HUDEP-2 (cell line): ENCODE results near the gene FTCD.

Experiments used
- DNase-seq, 76 experiments: peaks; one replicate each; lab custom pipeline; 2025; ENCODE audit not compliant: unreplicated experiment in 76 of 76; lab: John Stamatoyannopoulos, UW

Gene FTCD, protein sequence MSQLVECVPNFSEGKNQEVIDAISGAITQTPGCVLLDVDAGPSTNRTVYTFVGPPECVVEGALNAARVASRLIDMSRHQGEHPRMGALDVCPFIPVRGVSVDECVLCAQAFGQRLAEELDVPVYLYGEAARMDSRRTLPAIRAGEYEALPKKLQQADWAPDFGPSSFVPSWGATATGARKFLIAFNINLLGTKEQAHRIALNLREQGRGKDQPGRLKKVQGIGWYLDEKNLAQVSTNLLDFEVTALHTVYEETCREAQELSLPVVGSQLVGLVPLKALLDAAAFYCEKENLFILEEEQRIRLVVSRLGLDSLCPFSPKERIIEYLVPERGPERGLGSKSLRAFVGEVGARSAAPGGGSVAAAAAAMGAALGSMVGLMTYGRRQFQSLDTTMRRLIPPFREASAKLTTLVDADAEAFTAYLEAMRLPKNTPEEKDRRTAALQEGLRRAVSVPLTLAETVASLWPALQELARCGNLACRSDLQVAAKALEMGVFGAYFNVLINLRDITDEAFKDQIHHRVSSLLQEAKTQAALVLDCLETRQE

GRCh38 chr21:46155514-46156377 is at the start of gene FTCD:
TSS of gene FTCD (minus strand) at chr21:46155579. CDS start at chr21:46155523, 56 bp downstream.
- DNase-seq: no peak

DNA sequence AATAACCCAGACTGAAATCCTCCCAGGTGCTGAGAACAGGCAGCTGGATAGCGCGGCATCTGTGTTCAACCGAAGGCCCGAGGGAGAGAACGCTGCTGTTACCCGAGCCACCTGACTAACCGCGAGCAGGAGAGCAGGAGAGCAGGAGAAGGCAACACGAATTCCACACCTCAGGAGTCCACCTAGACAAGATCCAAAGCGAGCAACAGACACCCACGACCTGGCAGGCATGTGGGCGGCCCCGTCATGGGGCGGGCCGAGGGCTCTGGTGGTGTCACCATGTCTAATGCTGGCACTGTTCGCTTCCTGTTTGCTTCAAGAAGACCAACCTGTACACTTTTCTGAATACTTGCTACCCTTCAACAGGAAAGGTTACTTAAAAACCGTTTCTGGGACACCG is 49.8 kb upstream of the FTCD start:
- no peak for DNase-seq

- no peak for DNase-seq
These were observed 47.8 kb upstream of the FTCD start for GRCh38 chr21:46203203-46203600.

GRCh38 chr21:46202592-46203202 is 47.3 kb upstream of the FTCD start:
- no peak for DNase-seq

GRCh38 chr21:46200877-46201803 is 45.8 kb upstream of the FTCD start:
- peak in 8 of 76 experiments; percentile 28 to 70 (median 42) for DNase-seq

DNA sequence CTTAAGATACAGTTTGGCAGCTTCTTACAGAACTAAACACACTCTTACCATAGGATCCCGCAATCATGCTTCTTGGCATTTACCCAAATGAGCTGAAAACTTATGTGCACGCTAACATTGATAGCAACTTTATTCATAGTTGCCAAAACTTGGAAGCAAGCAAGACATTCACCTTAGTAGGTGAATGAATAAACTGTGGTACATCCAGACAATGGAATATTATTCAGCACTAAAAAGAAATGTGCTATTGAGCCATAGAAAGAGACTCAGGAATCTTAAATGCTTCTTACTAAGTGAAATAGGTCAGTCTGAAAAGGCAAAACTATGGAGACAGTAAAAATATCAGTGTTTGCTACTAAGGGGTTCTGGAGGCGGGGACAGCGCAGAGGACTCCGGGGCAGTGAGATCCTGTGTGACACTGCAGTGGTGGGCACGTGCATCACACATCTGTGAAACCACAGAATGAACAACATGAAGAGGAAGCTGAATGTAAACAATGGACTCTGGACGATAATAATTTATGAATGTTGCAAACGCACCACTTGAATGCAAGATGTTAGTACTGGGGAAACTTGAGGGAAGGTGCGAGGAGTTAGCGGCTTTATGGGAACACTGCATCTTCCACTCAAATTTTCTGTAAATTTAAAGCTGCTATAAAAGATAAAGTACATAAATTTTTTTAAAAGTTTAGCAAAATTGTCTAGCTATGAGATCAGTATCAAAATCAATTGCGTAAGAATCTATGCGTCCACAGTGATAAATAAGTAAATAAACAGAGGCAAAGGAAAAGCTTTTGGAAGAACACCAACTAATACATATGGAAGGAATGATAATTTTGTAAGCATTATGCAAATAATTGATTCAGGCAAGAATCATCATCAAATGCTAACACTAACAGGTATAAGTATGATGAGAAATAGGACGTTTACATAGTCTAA is 44.3 kb upstream of the FTCD start:
- no peak for DNase-seq

DNA sequence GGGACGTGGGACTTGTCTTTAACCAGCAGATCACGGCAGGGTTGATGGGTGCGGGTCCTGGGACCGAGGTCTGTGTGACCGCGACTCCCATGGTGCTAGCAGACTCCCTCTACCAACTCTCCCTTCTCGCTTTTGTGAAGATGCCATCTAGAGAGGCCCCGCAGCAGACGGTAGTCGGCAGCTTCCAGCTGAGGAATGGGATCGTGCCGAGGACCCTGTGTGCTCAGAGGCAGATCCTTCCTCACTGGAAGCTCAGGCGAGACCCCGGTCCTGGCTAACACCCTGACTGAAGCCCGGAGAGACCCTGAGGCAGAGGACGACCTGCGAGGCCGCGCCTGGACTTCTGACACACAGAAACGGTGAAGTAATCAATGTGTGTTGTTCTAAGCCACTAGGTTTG is 41.4 kb upstream of the FTCD start:
- DNase-seq: no peak

GRCh38 chr21:46195595-46196195 is 40.3 kb upstream of the FTCD start:
- DNase-seq: no peak

- no peak for DNase-seq
These were observed 39.3 kb upstream of the FTCD start for GRCh38 chr21:46194374-46195334.

DNA sequence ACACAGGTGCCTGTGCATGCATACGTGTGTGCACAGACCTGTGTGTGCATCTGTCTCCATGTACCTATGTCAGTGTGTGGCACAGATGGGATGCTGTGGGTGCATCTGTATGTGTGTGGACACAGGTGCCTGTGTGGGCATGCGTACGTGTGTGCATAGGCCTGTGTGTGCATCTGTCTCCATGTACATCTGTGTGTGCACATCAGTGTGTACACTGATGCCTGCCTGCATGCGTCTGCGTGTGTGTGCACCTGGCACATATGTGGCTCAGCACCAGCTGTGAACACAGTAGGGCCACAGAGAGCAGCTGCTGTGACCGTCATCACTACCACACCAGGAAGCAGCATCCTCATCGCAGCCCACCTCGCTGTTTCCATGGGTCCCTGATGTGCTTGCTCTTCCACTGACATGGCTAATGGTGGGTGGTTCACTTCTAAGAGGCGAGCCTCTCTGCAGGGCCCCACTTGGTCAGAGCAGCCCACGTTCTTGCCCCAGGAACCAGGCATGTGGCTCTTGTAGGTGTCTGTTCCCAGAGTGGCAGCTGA is 38.5 kb upstream of the FTCD start:
- DNase-seq: no peak

DNA sequence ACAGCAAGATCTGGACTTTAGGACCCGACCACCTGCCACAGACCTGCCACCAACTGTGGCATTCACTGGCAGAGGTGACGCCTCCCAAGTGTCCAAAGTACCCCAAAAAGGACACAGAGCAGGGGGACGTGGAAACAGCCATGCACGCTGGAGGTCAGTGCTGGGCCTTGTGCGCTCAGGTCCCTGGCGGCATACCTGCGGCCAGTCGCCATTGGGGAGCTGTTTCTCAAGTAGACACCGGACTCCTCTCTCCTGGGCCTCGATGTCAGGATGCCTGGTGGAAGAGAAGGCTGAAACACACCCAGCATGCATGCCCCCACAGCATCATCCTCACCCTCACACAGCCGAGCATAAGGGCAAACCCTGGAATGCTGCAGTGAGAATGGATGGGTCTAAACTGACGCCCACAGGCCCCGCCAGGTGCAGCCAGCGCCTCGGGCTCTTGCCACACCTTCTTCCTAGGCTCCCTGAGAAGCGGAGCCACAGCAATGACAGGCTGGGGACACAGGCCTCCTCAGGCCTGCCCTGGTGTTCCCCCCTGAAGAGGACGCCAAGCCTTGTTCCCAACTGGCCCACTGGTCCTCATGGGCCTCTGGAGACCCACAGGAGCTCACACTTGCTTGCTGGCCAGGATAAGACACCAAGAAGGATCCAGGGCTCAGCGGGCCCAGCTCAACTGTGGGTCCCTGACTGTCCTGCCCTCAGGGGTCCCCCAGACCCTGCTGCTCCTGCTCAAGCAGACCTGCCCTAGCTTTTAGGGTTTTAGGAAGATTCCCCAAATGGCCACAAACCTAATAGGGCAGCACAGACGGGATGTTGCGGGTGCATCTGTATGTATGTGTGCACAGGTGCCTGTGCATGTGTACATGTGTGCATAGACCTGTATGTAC is 36.6 kb upstream of the FTCD start:
- no peak for DNase-seq

DNA sequence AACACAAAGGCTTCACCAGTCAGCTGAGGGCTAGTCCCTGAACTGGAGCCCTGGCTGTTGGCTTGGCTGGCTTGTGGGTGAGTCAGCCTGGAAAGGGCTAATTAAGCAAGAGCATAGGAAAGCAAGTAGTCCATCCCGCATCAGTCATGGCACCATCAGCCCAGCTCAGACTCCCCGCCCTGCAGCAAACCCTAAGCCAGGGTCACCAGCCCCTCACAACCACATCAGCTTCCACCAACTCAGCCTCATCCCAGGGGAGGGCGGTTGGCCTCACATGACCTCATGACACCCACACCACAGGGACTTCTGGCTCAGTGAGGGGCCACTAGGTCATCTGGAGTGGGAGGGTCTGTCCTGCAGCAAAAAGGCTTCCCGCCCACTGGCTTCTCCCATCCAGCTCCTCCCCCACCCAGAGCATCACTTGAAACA is 35.9 kb upstream of the FTCD start:
- no peak for DNase-seq

- DNase-seq: no peak
These were observed 35.2 kb upstream of the FTCD start for GRCh38 chr21:46190491-46191131.

DNA sequence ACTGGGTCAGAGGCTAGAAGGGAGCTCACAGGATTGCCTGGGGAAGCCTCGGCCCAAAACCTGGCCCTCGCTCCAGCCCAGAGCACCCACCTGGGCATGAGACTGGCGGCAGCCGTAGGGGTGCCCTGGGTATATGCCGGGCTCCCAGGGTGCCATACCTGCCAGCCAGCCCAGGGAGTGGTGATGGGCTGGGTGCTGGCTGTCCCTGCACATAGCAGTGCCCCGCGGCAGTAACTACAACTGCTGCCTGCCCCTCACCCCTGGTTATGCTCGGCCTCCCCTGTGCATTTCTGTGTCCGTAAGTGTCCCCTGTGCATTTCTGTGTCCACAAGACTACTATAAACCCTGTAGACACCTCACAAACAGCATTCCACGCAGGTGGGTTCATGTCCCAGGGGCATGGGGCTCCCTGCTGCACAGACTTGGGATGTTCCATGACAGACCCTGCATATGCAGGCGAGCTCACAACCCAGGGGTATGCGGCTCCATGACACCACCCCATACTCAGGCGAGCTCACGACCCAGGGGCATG is 34.6 kb upstream of the FTCD start:
- DNase-seq: no peak

DNA sequence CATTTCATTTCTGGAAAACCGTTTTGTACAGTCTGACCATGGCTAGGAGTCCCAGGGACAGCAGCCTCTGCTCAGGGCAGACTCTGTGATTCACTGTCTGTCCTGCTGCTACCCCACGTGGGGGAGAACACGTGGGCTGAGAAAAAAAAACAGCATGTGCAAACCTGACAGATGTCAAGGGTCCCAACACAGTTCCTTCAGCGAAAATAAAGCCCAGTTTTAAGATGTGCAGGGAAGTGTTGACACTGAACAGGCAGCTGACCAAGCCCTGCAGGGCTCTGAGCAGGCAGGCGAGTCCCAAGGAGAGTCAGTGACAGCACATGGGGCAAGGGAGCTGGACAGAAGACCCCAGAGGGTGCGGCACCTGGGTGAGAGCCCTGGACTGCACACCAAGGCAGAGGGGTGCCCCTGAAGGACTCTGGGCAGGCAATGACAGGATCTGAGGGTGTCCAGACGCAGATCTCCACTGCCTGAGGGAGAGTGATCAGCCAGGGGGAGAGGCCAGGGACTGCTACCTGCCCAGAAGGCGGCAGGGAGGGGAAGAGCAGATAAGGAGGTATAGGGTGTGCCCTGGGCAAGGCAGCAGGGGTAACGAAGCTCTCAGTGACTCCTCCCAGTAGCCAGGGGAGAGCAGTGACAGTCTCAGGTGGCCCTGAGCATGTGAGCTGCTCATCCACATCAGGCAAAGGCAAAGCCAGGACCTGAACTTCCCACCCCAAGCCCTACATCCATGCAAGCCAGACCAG is 34.0 kb upstream of the FTCD start:
- DNase-seq: peak in 1 of 76 experiments; percentile 15
